ENCODE measurements around the gene PAM.

The PAM gene

DNA sequence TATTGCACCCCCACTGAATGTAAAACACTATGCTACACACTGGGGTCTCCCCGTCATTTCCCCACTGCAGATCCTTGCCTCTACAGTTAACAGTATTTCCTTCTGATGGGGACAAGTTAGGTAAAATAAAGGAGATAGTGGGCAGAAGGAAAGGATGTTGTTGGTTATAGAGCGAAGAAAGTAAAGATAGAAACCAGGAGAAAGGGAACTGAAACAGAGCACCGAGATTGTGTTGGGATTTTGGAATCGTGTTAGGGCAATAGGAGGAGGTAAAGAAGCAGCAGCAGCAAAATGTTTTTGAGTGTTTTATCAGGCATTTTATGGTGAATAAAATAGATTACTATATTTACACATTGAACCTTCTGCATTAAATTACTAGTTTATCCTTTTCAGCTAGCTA lies 60.0 kb downstream of the PAM start:
- DNase-seq (ENCODE audit: low read depth), result no peak

DNA sequence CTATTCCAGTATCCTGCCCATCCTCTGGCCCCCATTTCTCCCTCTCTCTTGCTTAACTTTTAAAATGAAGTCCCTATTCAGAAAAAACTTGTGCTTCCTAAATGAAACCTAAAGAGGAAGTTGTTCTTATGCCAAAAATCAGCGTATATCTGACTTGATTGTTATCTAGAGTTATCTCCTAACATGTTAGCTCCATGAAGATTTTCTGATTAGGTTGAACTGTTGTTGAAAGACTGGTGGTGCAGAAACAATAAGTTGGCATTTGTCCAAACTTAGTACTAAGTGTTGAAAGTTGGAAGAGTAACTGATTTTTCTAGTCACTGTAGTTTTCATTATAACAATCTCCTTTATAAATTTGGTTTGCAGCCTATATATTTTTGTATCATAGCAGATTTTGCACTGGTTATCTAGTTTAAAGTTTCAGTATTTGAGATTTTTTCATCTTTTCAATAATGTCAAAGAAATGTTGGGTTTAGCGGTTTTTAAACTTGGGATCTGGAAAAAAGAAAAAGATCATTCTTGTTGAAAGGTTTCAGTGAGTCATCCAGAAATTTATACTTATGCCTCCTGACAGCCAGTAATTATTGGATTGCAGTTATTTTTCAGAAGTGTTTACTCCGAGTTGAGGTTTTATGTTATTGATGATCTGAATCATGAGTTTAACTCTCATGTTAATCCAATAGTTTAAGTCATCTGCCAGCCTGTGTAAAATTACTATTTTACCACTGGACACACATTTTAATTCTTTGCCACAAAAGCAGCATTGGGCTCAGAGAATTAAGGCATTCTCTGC lies 60.6 kb downstream of the PAM start:
- no peak for DNase-seq (ENCODE audit: low read depth)

DNA sequence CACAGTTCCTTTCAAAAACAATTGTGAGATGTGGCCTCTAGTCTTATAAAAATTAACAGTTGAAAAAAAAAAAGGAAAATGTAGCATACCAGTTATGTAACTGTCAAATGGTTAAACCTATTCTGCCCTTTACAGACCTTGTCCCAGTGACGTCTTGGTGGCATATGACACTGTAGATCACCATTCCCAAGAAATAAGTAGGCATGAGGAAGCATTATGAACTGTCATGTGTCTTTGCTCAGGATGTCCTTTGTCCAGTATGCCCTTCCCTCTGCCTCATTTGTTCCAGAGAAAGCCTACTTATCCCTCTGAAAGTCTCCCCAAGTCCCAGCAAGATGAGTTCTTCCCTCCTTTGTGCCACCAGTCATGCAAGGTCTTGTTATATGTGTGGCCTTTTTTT lies 63.2 kb downstream of the PAM start:
- DNase-seq (ENCODE audit: low read depth), result no peak

DNA sequence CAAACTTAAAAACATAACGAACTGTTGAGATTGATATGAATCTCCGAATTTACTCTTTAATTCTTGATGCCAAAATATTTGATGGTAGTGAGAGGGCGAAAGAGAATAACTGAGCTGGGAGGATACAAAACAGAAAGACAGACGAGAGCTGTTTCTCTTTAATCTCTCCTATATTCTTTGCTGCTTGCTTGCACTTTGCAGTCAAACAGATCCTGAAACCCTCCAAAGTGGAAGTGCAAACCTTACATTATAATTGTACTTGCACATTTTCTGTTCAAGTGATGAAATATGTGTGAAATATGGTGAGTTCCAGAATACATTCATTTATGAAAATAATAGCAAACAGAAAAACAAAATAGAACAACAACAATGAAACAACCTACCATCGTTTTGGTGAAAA lies 63.8 kb downstream of the PAM start:
- no peak for DNase-seq (ENCODE audit: low read depth)

DNA sequence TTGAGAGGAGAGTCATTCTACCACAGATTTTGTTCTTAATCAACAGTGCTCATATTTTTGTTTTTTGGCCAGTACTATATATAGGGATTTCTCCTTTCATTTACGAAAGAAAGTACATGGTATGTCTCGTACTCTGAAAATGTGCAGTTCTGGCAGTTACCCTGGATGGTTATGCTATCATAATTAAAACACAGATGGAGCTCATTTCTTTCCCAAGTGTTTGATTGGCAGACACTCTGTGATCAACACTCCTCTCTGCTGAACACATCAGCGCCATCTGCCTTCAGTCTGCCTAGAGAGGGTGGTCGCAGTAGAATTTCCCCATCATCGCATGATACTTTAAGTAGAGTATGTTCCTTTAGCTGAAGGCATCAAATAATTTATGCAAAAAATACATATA lies 64.5 kb downstream of the PAM start:
- peak; percentile 29 for DNase-seq (ENCODE audit: low read depth)

DNA sequence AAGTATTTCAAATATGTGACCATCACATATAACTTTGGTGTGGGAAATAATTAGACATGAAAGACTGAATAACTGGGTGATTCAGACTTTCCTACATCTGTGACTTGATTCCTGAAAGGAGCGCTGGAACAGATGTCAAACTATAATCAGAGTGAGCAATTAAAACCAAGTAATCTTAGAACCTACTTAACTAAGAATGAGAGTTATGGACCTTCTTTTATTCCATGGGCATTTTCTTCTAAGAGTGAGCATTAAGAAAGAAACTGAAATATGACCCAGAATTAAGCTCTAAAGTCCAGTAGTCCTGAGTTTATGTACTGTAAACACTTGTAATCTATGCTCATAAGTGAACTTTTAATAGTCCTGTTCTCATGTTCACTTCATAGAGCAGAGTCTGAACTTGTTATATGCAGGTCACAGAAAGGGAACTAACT lies 68.4 kb downstream of the PAM start:
- DNase-seq (ENCODE audit: low read depth), result peak; percentile 86

DNA sequence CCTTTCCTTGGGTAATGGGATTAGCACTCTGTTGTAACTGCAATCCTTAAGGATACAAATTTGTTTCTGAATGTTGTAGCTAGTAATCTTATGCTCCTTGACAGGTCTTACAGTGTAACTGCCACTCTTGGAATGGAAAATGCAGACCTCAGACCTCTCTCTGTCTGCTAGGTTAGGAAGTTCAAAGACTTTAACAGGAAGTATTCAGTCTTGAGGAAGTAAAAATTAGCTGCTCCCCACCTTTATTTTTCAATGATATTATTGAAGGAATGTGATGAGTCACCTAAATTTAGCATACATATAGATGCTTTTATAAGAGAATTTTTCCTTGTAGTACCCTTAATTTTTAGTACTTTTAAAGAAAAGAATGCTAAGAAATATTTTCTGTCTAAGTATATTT lies 71.5 kb downstream of the PAM start:
- DNase-seq (ENCODE audit: low read depth), result no peak

- no peak for DNase-seq (ENCODE audit: low read depth)
Observed at GRCh38 chr5:102830241-102830640, 75.1 kb downstream of the PAM start.

DNA sequence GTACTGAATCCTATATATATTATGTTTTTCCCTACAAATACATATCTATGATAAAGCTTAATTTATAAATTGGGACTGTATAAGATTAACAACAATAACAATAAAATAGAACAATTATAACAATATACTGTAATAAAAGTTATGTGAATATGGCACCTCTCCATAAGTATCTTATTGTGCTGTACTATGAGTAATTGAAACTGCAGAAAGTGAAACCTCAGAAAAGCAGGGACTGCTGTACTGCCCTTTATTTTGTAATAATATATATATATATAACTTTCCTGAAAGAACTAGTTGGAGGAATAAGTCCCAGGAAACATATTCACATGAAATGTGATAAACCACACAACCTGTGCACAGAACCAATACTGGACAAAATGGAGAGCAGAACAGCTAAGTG lies 77.3 kb downstream of the PAM start:
- DNase-seq (ENCODE audit: low read depth), result no peak

- DNase-seq (ENCODE audit: low read depth), result no peak
Observed at GRCh38 chr5:102833146-102833545, 78.0 kb downstream of the PAM start.

DNA sequence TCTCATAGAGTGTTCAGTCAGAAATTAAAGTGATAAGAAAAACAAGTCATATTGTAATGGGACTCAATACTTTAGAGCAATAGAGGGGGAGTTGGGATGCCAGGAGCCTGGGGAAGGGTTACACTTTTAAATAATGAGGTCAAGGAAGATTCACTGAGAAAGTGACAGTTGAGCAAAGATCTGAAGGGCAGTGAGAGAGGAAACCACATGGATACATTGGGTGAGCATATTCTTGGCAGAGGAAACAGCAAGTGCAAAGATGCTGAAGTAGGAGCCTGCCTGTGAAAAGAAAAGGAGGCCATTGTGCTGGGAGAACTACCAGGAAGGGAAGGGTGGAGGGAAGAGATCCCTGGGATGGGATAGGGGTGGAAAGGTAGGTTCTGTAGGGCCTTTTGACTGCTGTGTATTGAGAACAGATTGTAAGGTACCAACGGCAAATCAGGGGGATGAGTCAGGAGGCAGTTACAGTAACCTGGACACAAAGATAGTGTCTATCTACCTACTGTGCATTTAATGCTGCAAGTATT lies 79.4 kb downstream of the PAM start:
- no peak for DNase-seq (ENCODE audit: low read depth)

- DNase-seq (ENCODE audit: low read depth), result no peak
Observed at GRCh38 chr5:102835717-102836116, 80.6 kb downstream of the PAM start.

- DNase-seq (ENCODE audit: low read depth), result no peak
Observed at GRCh38 chr5:102841021-102841420, 85.9 kb downstream of the PAM start.

DNA sequence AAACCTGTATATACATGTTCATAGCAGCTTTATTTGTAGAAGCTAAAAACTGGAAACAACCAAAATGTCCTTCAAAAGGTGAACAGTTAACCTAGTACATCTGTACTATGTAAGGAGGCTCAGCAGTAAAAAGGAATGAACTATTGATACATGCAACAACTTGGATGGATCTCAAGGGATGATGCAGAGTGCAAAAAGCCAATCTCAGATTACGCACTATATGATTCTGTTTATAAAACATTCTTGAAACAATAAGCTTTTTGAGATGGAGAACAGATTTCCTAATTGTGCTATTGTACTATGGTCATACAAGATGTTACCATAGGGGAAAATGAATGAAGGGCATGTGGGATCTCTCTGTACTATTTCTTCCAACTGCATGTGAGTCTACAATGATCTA lies 88.9 kb downstream of the PAM start:
- DNase-seq (ENCODE audit: low read depth), result no peak

GRCh38 chr5:102845041-102845440 lies 89.9 kb downstream of the PAM start:
- DNase-seq (ENCODE audit: low read depth), result no peak

GRCh38 chr5:102850503-102850902 lies 95.4 kb downstream of the PAM start:
- DNase-seq (ENCODE audit: low read depth), result peak; percentile 4

GRCh38 chr5:102853680-102854079 lies 98.6 kb downstream of the PAM start:
- DNase-seq (ENCODE audit: low read depth), result peak; percentile 72

GRCh38 chr5:102855681-102856388 lies 100.7 kb downstream of the PAM start:
- DNase-seq (ENCODE audit: low read depth), result no peak

DNA sequence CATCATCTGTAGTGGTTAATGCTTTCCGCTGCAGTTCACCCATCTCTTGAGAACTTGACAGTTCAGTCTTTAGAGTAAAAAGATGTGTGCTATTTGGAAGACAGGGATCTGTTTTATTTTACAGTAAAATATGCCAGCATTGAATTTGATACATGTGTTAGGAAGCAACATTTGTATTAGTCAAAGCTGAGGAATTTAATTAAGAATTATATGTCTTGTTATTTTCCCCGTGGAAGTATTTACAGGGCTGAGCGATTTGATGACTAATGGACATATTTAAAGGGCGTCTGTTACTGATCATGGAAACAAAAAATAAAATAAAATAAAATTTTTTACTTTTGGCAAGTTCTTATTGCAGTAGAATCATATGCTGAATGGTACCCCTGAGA lies 101.3 kb downstream of the PAM start:
- DNase-seq (ENCODE audit: low read depth), result peak; percentile 91

- DNase-seq (ENCODE audit: low read depth), result peak; percentile 87
Observed at GRCh38 chr5:102857076-102857818, 102.1 kb downstream of the PAM start.

- DNase-seq (ENCODE audit: low read depth), result no peak
Observed at GRCh38 chr5:102858221-102858620, 103.1 kb downstream of the PAM start.

GRCh38 chr5:102858808-102859207 lies 103.7 kb downstream of the PAM start:
- peak; percentile 76 for DNase-seq (ENCODE audit: low read depth)

DNA sequence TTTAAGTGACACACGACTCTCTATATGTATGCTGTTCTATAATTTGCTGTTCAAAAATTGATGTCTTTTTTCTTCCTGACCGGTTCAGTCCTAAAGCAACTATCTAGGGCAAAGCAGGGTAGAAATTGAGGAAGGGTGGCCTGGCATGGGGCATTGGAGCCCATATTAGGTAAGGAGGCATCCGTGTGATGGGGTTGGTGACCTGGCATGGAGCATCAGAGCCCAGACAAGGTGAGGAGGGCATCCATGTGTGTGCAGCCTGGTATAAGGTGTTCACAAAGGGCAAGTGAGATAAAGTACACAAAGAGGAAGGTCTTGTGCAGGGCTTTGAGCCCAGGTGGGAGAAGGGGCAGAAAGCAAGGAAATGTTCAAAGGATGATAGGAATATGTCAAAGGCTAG lies 104.9 kb downstream of the PAM start:
- DNase-seq (ENCODE audit: low read depth), result no peak
